ENCODE data around the gene ELF2. TPM values are rescaled to one million over a fixed set of nuclear protein-coding genes. Genes with fewer than 3 reads are reported as not detected.
"Not testable (repeated sequence)": the region's sequence is repeated elsewhere in the genome, so short reads cannot be mapped to it uniquely, and the experiment has no call there.

Gene ELF2
- total and polyA plus RNA-seq, 2 donors (not counting 1 experiment from before 2014, with no cell fraction given) = 25.1 to 97.5 TPM

DNA sequence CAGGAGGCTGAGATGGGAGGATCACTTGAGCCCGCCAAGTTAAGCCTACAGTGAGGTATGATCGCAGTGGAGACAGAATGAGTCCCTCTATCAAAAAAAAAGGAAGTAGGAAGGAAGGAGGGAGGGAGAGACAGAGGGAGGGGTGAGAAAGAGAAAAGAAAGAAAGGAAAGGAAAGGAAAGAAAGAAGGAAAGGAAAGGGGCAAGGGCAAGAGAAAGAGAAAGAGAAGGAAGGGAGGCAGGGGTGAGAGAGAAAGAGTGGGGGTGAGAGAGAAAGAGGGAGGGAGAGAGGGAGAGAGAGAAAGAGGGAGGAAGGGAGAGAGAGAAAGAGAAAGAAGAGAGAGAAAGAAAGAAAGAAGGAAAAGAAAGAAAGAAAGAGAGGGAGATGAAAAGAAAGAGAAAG lies 13.2 kb downstream of the ELF2 start:
- Histone ChIP-seq H3K27ac (ENCODE audit: low read length in 2 of 2) (no peak overlapping the region), H3K27me3 (replicated peaks in 1 of 4; ENCODE audit: control extremely low read depth in 1 of 4, control insufficient read depth in 3 of 4, insufficient read depth in 4 of 4, low read length in 3 of 4) (no peaks in the 10 kb centered on the region), H3K79me2 (ENCODE audit: control insufficient read depth, insufficient read depth, low read length) (peaks cover 40% of the 10 kb centered on the region), H4K20me1 (ENCODE audit: control insufficient read depth, insufficient read depth, low read length, poor library complexity, severe bottlenecking) (no peaks in the 10 kb centered on the region), H3K9ac (ENCODE audit: low read length) (no peak overlapping the region), H3K4me1 (ENCODE audit: control insufficient read depth in 2 of 2, insufficient read depth in 2 of 2, low read length in 2 of 2) (no peaks in the 10 kb centered on the region), H3K4me2 (replicated peaks; ENCODE audit: low read depth, low read length, poor library complexity, severe bottlenecking) (no peak overlapping the region), H3K36me3 (replicated peaks in 1 of 2; ENCODE audit: control extremely low read depth in 1 of 2, control insufficient read depth in 1 of 2, extremely low read depth in 1 of 2, insufficient read depth in 2 of 2, low read length in 1 of 2) (peaks cover 0 to 2% of the 10 kb centered on the region in 2 experiments), H2AFZ (ENCODE audit: insufficient read depth, low read depth, low read length, poor library complexity, severe bottlenecking) (no peak overlapping the region), H3K4me3 (ENCODE audit: control extremely low read depth in 1 of 5, extremely low read depth in 1 of 5, insufficient read depth in 1 of 5, low read depth in 2 of 5, low read length in 4 of 5) (no peak overlapping the region), H3K9me3 (ENCODE audit: control extremely low read depth in 1 of 3, control insufficient read depth in 2 of 3, insufficient read depth in 1 of 3, low read length in 2 of 3) (no peaks in the 10 kb centered on the region)
- H3K4me3 Mint-ChIP-seq = no peak overlapping the region
- TF ChIP-seq, protein P1, sequence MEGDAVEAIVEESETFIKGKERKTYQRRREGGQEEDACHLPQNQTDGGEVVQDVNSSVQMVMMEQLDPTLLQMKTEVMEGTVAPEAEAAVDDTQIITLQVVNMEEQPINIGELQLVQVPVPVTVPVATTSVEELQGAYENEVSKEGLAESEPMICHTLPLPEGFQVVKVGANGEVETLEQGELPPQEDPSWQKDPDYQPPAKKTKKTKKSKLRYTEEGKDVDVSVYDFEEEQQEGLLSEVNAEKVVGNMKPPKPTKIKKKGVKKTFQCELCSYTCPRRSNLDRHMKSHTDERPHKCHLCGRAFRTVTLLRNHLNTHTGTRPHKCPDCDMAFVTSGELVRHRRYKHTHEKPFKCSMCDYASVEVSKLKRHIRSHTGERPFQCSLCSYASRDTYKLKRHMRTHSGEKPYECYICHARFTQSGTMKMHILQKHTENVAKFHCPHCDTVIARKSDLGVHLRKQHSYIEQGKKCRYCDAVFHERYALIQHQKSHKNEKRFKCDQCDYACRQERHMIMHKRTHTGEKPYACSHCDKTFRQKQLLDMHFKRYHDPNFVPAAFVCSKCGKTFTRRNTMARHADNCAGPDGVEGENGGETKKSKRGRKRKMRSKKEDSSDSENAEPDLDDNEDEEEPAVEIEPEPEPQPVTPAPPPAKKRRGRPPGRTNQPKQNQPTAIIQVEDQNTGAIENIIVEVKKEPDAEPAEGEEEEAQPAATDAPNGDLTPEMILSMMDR (IDR thresholded peaks at IDR 0.05) = peak; percentile 19
- no peak for TF ChIP-seq EZH2 (IDR thresholded peaks at IDR 0.05; ENCODE audit: borderline replicate concordance, insufficient read depth, low read depth, low read length, poor library complexity, severe bottlenecking)
- ChIA-PET POLR2A (no interaction called here), CTCF (interaction anchor here (1.6 kb wide), 1 partner anchor 17 kb away, joined by 3 read pairs; no protein-coding TSS in a partner anchor)
- ATAC-seq (ENCODE audit: low read depth) = no peak
- H3K9me3 Mint-ChIP-seq (ENCODE audit: insufficient read depth) = no peaks in the 10 kb centered on the region
- DNase-seq = no peak
- H3K27ac Mint-ChIP-seq = no peak overlapping the region
- WGBS (ENCODE audit: insufficient coverage) = 88% methylated on average over 2 of the region's 2 CpGs
- H3K27me3 Mint-ChIP-seq = no peaks in the 10 kb centered on the region
- intact Hi-C loops (cut with micrococcal nuclease) = no loop called here
- peaks cover 16% of the 10 kb centered on the region for H3K4me1 Mint-ChIP-seq

DNA sequence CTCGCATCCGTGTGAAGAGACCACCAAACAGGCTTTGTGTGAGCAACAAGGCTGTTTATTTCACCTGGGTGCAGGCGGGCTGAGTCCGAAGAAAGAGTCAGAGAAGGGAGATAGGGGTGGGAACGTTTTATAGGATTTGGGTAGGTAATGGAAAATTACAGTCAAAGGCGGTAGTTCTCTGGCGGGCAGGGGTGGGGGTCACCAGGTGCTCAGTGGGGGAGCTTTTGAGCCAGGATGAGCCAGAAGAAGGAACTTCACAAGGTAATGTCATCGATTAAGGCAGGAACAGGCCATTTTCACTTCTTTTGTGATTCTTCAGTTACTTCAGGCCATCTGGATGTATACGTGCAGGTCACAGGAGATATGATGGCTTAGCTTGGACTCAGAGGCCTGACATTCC lies 19.0 kb downstream of the ELF2 start:
- CTCF ChIA-PET; H2AFZ ChIP-seq (ENCODE audit: insufficient read depth, low read depth, low read length, poor library complexity, severe bottlenecking); POLR2A ChIA-PET; H3K27ac ChIP-seq (ENCODE audit: low read length in 2 of 2); H3K4me1 ChIP-seq (ENCODE audit: control insufficient read depth in 2 of 2, insufficient read depth in 2 of 2, low read length in 2 of 2); H3K4me2 ChIP-seq (replicated peaks; ENCODE audit: low read depth, low read length, poor library complexity, severe bottlenecking); ATAC-seq (ENCODE audit: low read depth); H3K9ac ChIP-seq (ENCODE audit: low read length); H4K20me1 ChIP-seq (ENCODE audit: control insufficient read depth, insufficient read depth, low read length, poor library complexity, severe bottlenecking); DNase-seq; H3K4me3 Mint-ChIP-seq; H3K4me3 ChIP-seq (ENCODE audit: control extremely low read depth in 1 of 5, extremely low read depth in 1 of 5, insufficient read depth in 1 of 5, low read depth in 2 of 5, low read length in 4 of 5); H3K36me3 ChIP-seq (replicated peaks in 1 of 2; ENCODE audit: control extremely low read depth in 1 of 2, control insufficient read depth in 1 of 2, extremely low read depth in 1 of 2, insufficient read depth in 2 of 2, low read length in 1 of 2); H3K27me3 Mint-ChIP-seq; intact Hi-C loops (cut with micrococcal nuclease); H3K27me3 ChIP-seq (replicated peaks in 1 of 4; ENCODE audit: control extremely low read depth in 1 of 4, control insufficient read depth in 3 of 4, insufficient read depth in 4 of 4, low read length in 3 of 4); H3K9me3 ChIP-seq (ENCODE audit: control extremely low read depth in 1 of 3, control insufficient read depth in 2 of 3, insufficient read depth in 1 of 3, low read length in 2 of 3); H3K9me3 Mint-ChIP-seq (ENCODE audit: insufficient read depth); H3K27ac Mint-ChIP-seq: not testable (repeated sequence)
- H3K79me2 ChIP-seq (ENCODE audit: control insufficient read depth, insufficient read depth, low read length) = peaks cover 11% of the 10 kb centered on the region
- WGBS (ENCODE audit: insufficient coverage) = 98% methylated on average over 8 of the region's 9 CpGs
- peaks cover 14% of the 10 kb centered on the region for H3K4me1 Mint-ChIP-seq
